ENCODE data around the gene ABHD17C. TPM values are rescaled to one million over a fixed set of nuclear protein-coding genes. Genes with fewer than 3 reads are reported as not detected.

ABHD17C gene
- total and polyA plus RNA-seq, 2 of the 8 experiments (the other 6 are each of a cell fraction or from before 2014, with no cell fraction given) = 20.2 to 29.8 TPM

GRCh38 chr15:80685628-80686027 is 9.5 kb upstream of the ABHD17C start (continued):
- TF ChIP-seq RBBP5 (IDR thresholded peaks at IDR 0.05; ENCODE audit: borderline replicate concordance, low read depth, low read length) (no peak), GABPA (IDR thresholded peaks at IDR 0.05; ENCODE audit: borderline replicate concordance, insufficient read depth, low read length) (no peak), ASH2L (IDR thresholded peaks at IDR 0.05; ENCODE audit: low read length) (no peak)

All from H1 (cell line).